ENCODE data around the gene PXMP2.
"Not testable (repeated sequence)": the region's sequence is repeated elsewhere in the genome, so short reads cannot be mapped to it uniquely, and the experiment has no call there.

Gene PXMP2

DNA sequence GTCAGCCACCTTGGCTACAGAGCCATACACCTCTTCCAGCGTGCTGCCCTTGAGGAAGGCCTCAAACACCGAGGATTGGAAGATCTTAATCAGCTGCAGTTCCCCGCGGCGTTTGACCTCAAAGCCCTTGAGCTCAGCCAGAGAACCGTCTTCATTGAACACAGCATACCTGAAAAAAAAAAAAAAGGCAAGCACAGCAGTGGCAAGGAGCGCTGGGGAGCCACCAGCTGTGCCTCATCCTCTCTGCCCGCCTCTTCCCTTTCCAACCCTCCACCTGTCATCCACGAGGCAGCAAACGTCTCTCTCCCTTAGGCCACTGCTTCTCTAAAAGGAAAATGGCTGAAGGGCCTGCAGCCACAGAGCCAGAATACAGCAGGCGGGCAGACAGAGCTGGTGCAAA is 26.4 kb upstream of the PXMP2 start:
- no peak for DNase-seq

DNA sequence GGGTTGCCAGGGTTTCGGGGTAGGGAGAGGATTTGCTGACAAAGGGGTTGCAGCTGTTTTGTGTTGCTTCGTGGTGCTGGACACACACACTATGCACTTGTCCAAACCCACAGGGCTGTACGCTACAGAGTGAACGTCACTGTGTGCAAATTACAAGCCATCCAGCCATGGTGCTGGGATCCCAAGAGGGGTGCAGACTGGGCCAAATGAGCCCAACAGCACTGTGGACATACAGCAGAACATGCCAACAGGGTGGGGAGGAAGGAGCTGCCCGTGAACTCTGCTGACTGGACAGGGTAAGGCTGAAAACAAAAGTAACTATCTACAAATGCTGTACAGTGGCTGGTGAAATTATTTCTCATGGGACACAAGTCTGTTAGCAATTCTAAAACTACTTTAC is 25.4 kb upstream of the PXMP2 start:
- no peak for DNase-seq

DNA sequence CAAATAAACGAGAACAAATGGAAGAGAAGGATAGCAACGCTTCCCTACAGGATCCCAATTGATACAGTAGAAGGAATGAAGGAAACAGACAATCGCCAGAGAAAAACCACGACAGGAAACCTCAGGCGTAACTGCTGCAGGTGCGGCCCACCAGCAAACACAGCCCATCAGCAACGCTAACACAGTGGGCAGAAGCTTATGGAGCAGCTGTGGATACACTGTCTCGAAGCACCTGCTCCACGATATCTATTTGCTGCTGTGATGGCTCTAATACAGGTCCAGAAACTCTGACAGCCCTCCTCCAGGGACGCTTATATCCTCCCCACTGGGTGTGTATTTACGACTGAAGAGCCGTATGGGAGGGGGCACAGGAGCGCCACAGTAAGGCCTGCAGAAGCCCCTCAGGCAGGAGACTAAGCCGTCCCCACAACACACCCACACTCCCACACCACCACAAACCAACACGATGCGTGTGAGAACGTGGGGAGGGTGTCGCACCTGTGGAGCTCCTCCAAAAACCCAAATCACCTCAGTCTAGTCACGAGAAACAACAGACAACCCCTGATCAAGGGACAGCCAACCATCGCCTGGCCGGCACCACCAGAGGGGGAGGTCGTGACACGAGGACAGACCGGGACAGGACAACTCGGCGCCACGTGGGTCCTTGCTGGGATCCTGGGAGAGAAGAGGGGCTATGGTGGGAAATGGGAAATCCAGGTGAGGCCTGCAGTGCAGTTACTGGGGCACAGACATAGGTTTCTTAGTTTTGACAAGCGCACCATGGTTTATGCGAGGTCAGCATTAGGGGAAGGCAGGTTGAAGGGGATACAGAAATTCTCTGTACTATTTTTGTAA is 24.3 kb upstream of the PXMP2 start:
- no peak for DNase-seq

DNA sequence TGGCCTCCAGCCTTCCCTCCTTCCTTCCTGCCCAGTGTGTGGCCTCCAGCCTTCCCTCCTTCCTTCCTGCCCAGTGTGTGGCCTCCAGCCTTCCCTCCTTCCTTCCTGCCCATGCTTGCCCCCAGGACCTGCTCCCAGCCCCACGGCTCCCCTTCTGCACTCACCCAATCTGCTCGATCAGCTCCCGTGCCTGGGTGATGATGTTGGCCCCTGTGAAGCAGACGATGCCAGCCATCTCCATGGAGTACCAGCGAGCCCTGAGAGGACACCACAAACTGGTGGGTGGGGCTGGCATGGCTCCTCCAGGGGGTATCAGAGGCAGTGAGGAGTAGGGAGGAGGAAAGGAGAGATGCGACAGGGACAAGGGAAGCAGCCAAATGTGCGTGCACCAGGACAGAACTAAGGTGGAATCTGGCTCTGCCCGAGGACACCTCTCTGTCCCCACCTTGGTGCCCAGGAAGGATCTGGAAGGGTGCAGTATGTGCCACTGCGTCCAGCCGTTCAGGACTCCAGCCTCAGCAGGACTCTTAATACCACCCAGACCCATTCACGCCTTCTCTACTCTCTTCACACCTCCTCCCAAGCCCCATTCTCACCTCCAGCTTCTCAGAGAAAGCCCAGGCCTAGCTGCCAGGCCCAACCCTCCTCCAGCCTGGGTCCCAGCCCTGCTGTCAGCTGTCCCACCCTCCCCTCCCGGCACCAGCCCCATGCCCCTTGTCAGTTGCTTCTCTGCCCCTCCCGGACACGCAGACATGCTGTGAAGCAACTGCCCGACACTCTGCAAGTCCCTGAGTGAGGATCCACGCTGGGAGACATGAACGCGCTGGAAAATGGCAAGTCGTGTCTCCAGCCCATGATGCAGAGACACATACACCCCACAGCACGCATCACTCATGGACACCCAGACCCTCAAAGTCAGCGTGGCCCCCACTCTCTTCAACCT is 22.9 kb upstream of the PXMP2 start:
- no peak for DNase-seq

DNA sequence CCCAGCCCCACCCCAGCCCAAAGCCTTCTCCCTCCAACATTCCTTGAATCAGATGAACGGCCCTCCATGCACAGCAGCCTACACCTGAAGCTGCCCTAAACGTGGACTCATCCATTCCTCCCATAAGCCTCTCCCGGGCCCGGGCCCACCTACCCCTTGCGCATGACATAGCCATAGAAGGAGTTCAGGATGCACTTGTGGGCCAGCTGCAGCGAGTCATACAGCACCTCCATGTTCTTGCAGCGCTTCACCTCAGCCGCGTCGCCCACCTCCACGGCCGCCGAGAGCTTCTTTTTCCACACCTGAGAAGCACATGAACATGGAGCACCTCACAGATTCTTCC is 22.3 kb upstream of the PXMP2 start:
- DNase-seq, result no peak

DNA sequence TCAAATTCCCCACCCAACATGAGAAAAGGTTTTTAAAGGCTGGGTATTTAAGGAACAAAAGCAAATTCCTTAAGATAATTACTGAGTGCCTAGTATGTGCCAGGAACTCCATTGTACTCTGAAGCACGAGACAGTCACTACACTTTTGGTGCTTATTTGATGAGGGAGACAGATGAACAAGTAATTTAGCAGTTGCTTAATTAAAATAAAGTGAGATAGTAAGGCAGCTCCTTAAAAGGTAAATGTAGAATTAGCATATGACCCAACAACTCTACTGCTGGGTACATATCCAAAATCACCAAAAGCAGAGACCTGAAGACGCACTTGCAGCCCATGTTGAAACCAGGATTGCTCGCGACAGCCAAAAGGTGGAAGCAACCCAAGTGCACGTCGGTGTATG is 21.6 kb upstream of the PXMP2 start:
- no peak for DNase-seq

DNA sequence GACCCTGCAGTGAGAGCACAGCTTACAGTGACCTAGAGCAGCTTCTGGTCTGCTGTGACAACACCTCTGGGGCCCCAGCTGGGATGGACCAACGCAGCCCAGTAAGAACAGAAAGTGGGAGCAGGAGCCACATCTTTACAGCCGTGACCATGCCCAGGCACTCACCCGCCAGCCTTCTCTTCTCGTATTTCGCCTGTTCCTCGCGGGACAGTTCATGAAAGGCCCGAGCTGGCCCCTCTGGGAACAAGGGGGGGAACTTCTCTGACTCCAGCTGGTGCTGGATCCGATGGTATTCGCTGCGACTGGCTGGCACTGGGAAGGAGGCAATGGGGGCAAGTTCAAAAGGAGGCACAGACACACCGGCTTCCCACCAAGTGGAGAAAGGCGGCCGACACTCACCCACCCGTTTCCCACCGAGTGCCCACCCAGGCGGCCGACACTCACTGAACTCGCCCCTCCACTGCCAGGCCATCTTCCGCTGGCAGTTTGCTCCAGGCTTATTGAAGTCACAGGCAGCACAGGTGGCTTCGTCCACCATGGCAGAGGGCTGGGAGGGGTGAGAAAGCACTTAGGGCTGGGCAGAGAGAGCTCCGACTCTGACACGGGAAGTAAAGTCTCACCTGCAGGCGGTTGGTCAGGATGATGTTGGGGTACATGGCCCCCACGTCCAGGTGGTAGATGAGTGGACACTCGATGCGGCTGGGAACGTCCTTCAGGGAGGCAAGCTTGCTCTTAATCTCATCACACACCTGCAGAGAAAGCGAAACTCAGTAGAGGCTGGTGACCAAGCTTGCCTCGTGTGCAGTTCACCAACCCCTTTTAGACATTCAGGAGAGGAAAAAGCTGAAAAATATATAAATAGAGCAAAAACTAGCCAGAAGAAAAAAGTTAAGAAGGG is 18.9 kb upstream of the PXMP2 start:
- no peak for DNase-seq

DNA sequence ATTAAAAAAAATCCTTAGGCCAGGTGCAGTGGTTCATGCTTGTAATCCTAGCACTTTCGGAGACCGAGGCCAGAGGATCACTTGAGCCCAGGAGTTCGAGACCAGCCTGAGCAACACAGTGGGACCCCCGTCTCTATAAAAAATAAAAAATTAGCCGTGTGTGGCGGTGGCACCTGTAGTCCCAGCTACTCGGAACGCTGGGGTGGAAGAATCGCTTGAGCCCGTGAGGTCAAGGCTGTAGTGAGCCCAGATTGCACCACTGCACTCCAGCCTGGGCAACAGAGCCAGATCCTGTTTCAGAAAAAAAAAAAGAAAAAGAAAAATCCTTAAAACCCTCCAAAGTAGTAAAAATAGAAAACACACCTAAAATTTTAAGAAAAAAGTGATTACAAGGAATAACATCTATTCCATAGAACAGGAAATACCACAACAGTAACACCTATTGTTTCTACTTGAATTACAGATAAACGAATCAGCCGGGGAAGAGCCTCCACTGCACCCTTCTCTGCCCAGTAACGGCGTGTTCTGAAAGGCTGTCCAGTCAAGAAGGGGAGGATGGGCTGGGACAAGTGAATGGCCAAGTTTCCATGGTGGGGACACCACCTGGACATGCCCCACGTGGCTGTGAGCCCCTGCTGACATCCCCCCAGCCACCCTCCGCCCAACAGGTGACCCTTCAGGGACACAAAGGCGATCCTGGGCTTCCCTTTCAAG is 18.1 kb upstream of the PXMP2 start:
- DNase-seq, result no peak

DNA sequence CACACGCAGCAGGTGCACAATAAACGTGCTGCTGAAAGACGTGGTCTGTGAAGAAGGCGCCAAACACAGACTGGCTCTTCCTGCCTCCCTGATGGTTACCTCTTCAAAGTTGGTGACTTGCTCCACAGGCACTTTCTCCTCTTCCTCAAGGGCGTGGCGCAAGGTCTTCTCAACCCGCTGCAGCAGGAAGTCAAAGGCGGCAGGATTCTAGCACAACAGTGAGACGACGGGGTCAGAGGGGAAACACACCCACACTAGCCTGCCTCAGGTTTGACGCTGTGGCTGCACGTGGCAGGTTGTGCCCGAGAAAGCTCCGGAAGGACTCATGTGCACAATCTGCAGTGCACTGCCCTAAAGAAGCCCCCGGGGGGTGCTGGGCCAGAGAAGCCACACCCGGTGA is 15.3 kb upstream of the PXMP2 start:
- no peak for DNase-seq

DNA sequence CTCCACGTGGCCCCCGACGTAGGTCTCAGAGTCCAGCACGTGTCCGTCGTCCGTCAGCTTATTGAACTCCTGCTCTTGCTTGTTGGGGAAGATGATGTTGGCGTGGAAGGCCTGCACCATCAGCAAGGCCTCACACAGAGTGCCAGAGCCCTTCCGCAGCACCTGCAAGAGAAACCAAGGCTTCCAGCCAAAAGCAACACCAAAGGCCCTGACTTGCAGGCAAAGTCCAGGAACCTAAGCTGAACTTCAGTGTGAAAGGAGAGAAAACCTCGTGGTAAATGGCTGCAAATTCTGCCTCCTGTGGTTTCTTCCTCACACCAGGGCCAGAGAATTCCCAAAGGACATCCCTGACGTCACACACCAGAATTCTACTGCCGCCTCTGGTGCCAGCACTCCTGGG is 14.7 kb upstream of the PXMP2 start:
- DNase-seq, result no peak

DNA sequence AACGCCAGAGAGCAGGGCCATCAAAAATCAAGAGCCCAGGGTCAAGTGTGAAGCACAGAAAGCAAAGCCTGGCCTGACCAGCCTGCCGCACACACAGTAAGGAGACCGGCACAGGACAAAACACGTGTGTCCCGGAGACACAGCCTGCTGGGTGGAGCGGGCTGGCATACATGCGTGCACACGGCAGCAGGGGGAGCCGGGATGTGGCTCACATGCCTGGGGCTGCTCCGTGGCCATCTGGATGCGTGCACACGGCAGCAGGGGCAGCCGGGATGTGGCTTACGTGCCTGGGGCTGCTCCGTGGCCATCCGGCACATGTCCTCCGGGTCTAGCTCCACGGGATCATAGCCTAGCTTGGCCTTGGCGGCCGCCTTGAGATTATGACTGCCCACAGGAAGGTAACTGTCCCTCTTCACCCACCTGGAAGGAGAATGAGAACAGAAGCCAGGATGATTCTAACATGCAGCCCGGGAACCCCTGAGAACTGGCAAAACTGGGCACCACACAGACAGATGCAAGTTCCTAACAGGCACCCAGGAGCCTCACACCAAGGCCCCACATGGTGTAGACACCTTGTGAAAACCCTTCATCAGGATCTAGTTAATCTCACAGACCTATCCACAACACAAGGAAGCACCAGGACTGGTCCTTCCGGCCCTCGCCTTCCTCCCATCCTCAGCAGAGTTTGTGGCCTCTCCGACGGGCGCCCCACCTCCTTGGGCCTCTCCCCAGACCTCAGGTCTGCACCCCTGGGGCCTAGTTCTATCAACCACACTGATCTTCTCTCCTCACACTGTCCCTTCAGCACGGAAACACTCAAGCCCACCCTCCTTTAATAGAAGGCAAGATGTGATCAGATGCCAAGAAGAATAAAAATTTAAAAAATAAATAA is 13.9 kb upstream of the PXMP2 start:
- DNase-seq, result no peak

DNA sequence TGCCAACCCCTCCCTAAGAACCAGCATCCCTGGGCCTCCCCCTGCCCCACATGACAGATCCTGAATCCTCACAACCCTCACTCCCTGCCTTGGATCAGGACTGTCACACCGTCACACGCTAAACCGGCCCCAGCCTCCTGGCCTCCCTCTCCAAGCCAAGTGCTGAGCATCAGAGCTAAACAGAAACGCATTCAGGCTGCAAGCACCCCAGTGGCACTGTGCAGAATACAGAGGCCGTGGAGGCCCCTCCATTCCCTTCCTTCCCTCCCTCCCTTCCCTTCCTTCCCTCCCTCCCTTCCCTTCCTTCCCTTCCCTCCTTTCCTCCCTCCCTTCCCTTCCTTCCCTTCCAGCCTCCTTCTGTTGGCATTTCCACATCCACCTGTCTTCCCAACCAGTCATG is 12.8 kb upstream of the PXMP2 start:
- DNase-seq, result no peak

DNA sequence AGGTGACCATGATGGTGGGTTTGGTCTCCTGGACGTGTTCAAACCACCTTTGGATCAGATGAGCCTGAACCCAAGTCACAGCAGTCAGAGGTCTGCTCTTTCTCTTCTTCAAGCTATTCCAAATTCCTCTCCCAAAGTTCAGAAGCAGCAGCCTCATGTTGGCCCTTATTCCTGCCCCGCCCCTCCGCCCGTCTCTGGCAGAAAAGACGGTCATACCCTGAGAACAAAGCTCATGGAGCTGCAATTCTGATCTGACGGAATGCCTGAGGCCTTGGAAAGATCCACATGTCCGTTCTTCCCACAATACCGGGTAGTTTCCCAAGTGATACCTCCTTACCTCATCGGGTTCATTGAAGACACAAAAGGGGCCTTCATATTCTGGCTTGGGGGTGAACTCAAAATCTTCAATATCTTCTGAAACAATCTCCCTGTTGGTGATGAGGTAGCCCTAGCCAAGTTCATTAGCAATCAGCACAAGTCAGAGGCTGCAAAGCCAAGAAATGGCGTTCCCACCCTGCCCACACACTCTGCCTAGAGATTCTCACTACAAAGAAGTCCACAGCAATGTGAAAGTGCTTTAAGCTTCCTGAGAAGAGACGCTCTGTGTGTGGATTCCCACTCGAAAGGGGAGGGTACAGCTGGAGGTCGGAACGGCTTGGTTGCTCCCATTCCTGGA is 11.5 kb upstream of the PXMP2 start:
- no peak for DNase-seq

DNA sequence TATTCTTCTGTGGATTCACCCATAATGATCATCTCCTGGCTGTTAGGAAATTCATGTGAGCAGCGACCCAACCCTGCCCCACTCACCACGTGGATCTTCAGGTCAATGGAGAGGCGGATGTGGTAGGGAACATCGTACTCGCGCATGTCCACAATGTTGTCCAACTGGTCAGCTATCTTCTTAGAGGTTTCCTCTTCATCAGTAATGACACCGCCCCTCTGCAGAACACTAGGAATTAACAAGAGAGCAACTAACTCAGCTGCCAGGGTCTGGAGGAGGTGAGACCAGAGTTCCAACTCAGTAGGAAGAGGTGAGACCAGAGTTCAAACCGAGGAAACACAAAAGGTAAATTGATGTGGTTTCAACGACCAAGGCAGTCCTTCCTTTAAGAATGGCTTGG is 9.9 kb upstream of the PXMP2 start:
- no peak for DNase-seq

DNA sequence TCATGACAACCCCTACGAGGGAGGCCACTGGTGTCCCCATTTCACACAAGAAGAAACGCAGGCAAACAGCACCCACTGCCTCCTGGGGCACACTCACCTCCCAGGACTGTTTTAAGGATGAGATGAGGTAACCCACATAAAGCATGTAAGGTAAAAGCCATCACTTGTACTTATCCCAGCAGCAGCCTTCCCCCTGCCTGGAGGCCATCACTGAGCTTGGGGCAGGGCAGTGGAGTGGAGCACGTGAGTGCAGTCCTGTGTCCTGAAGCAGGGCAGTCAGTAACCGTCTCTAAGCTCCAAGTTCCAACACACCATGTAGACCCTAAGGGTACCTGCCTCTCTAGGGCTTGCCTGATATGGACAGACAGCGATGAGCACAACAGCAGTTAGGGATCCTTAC is 2.0 kb upstream of the PXMP2 start:
- DNase-seq, result no peak

DNA sequence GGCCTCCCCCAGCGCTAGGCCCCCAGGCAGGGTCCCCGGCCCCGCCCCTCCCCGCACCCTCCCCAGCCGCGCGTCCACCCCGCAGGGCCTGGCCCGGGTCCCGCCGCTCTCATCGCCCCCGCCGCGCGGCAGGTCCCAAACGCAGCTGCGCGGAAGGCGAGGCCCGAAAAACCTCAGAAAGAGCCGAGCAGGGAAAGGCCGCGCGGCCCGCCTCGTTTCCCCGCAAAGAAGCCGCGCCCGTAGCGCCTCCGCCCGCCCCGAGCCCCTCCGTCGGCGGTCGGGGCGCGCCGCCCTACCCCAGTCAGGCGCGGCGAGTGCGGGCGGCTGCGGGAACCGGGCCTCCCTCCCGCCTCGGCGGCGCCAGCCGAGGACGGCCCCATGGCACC is 569 bp upstream of the PXMP2 start:
- no peak for DNase-seq

DNA sequence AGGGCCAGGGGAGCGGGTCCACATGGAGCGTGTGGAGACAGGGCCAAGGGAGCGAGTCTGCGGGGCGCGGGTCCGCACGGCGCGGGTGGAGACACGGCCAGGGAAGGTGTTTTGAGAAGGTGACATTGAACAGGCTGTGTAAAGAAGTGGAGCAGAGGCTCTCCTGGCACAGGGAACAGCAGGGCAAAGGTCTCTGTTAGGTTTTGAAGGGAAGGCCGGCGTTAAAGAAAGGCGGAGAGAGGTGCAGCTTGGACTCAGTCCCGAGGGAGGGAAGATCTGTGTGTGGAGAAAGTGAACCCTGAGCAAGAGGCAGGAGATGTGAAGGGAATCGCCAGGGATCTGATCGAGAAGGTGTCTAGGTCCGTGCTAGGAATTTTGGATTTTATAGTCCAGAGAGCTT is 1.8 kb downstream of the PXMP2 start:
- DNase-seq, result no peak

DNA sequence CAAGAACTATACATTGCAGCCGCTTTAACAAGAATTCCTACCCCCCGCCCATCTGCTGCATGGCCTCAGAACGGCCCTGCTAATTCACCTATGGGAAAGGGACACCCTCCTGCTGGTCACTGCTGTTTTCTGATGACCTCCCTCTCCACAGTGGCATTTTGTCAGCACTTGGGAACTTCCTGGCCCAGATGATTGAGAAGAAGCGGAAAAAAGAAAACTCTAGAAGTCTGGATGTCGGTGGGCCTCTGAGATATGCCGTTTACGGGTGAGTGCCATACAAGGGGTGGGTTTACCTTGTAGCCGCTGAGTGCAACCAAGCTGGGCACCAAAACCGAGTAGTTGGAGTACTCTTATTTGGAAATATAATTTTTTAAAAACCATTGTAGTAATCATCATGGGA is 2.7 kb downstream of the PXMP2 start:
- no peak for DNase-seq

DNA sequence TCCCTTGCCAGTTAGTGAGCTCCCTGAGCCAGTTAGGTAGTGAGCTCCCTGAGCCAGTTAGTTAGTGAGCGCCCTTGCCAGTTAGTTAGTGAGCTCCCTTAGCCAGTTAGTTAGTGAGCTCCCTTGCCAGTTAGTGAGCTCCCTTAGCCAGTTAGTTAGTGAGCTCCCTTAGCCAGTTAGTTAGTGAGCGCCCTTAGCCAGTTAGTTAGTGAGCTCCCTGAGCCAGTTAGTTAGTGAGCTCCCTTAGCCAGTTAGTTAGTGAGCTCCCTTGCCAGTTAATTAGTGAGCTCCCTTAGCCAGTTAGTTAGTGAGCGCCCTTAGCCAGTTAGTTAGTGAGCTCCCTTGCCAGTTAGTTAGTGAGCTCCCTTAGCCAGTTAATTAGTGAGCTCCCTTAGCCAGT is 4.6 kb downstream of the PXMP2 start:
- DNase-seq, result not testable (repeated sequence)

DNA sequence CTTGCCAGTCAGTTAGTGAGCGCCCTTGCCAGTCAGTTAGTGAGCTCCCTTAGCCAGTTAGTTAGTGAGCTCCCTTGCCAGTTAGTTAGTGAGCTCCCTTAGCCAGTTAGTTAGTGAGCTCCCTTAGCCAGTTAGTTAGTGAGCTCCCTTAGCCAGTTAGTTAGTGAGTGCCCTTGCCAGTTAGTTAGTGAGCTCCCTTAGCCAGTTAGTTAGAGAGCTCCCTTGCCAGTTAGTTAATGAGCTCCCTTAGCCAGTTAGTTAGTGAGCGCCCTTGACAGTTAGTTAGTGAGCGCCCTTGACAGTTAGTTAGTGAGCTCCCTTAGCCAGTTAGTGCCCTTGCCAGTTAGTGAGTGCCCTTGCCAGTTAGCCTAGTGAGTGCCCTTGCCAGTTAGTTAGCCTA is 7.5 kb downstream of the PXMP2 start:
- not testable (repeated sequence) for DNase-seq

DNA sequence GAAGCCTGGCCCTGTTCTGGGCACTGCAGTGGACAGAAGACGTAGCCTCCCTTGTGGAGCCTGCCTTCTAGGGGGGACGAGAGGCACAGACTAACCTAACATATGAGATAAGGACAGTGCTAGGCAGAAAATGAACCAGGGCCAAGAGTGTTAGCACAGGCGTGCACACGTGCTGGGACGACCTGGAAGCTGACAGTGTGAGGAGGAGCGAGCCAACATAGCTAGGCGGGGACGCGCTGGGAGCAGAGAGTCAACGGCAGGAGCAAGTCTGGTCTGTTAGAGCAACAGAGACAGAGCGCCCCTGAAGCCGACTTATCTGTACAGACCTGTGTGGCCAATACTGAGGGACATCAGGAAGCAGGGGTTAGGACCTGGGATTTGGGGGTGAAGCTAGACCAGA is 8.0 kb downstream of the PXMP2 start:
- DNase-seq, result no peak

Measured in midbrain (tissue), 1 donor.